Small intestine (tissue), 7 donors: ENCODE measurements around the gene CCDC102B. TPM values are rescaled to one million over a fixed set of nuclear protein-coding genes. Genes with fewer than 3 reads are reported as not detected.

ENCODE experiments used
- DNase-seq, 2 donors: peaks; one replicate each; pipeline versions ENCODE4 v3.0.0 to v3.0.0-alpha.2; 2013
- FAIRE-seq: peaks from 2 replicates; lab custom pipeline; 2012; peaks lifted over from hg19 to GRCh38; lab: Jason Lieb, UNC
- H3K27ac ChIP-seq, 3 donors: one replicate each; pipeline ENCODE4 v1.5.1; 2013; ENCODE audit warnings: low read length in 2 of 3, mild to moderate bottlenecking in 2 of 3, control low read depth in 1 of 3, inconsistent platforms in 1 of 3, low read depth in 1 of 3, moderate library complexity in 1 of 3
- H3K27me3 ChIP-seq, 3 donors: one replicate each; pipeline ENCODE4 v1.6.1; 2013; ENCODE audit warnings: low read length in 3 of 3, inconsistent platforms in 1 of 3; ENCODE audit not compliant: control insufficient read depth in 3 of 3, insufficient read depth in 3 of 3
- H3K36me3 ChIP-seq, 3 donors: one replicate each; pipeline ENCODE4 v1.6.1; 2013; ENCODE audit warnings: low read length in 3 of 3, inconsistent platforms in 1 of 3, low read depth in 1 of 3, mild to moderate bottlenecking in 1 of 3, moderate library complexity in 1 of 3; ENCODE audit not compliant: control insufficient read depth in 3 of 3, insufficient read depth in 2 of 3
- H3K4me1 ChIP-seq, 3 donors: one replicate each; pipeline ENCODE4 v1.6.1; 2013; ENCODE audit warnings: low read length in 2 of 3, inconsistent platforms in 1 of 3, low read depth in 1 of 3, mild to moderate bottlenecking in 1 of 3, moderate library complexity in 1 of 3; ENCODE audit not compliant: control insufficient read depth in 3 of 3, insufficient read depth in 2 of 3
- H3K4me3 ChIP-seq, 3 donors: one replicate each; pipeline ENCODE4 v1.5.1; 2013; ENCODE audit warnings: low read length in 3 of 3, control low read depth in 1 of 3, inconsistent platforms in 1 of 3, low read depth in 1 of 3, mild to moderate bottlenecking in 1 of 3, moderate library complexity in 1 of 3
- H3K9me3 ChIP-seq, 2 donors: one replicate each; pipeline ENCODE4 v1.6.1; 2013; ENCODE audit warnings: low read depth in 1 of 2, low read length in 1 of 2; ENCODE audit not compliant: control insufficient read depth in 2 of 2, insufficient read depth in 1 of 2
- WGBS, 3 donors: extraction: QIAGEN DNeasy Blood & Tissue Kit; methylation state at CpG; one replicate each; pipeline ENCODE4 v1.1.7; 2013; 5-methylcytosine and 5-hydroxymethylcytosine counted together
- polyA plus RNA-seq, 4 donors: library from polyadenylated mRNA; stranded (reverse) in 3 of 4; unstranded in 1 of 4; fragments of 200-250 nt in 3 of 4; fragments of 120-200 nt in 1 of 4; gene quantifications; one replicate each; pipeline versions ENCODE4 v1.2.1 to v1.2.3, GENCODE V29; 2013
- donor health status: healthy with polysubstance abuse.
- donor health status: control.
- donor health status: control.
- donor health status: Bipolar disorder and iron deficiency.
- donor health status: healthy.

Gene CCDC102B
- polyA plus RNA-seq, 4 donors = 0.45 to 5.7 (median 3.1) TPM

DNA sequence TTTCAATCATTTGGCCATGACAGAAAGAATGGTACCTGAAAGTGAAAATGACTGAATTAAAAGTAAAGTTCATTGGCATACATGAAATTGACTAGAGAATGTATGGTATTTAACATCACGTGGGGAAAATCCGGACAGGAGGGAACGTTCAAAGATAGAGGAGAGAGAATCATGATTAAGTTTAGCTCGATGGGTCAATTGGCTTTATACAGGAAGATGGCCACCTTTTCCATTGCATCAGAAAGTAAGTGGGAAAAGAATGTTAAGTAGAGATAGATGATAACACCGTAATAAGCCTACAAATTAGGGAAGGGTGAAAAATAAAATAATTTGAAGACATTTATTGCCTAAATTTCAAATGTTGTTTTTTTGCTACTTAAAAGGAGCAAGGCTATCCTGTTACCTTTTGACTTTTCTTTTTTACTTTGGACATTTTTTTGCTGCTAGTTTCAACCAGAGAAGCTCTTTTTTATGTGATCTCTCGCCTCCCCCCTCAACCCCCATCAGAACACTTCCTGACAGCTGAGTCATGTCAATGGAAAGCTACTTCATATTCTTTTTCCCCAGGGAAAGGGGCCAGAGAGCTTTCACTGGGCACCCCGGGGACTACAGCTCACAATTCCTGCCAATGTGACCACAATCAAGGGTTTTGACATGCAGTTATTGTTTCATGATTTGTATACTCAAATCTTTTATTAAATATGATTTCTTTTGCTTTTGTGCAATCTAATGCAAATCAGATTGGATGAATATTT lies 767 bp upstream of the CCDC102B start:
- 66 to 75% (median 69%) methylated on average over 7 of the region's 7 CpGs for WGBS, 3 donors
- no peaks in the 10 kb centered on the region for H3K4me1 ChIP-seq
- no peak overlapping the region for H3K27ac ChIP-seq
- no peak for FAIRE-seq
- no peak for DNase-seq
- H3K4me3 ChIP-seq = no peak overlapping the region
- no peaks in the 10 kb centered on the region for H3K9me3 ChIP-seq
- no peaks in the 10 kb centered on the region for H3K36me3 ChIP-seq
- H3K27me3 ChIP-seq = no peaks in the 10 kb centered on the region

DNA sequence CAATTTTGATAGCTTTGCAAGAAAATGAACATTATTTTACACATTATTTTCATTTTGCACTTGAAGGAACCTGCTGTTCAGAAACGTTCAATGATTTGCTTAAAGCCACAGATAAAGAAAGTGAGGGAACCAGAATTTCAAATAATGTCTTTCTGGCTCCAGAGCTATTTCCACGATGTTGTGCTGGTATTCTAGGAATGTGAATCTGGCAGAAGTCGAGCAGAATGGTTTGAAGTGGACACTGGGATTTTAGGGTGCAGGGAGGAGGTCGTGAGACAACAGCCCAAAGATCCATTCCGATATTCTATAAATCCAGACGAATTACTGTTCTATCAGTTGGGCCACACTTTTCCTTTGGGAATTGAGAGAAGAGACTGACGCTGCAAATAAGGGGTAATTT lies 2.2 kb downstream of the CCDC102B start:
- H3K9me3 ChIP-seq = no peaks in the 10 kb centered on the region
- H3K4me1 ChIP-seq = no peaks in the 10 kb centered on the region
- 48 to 57% (median 57%) methylated on average over 7 of the region's 7 CpGs for WGBS, 3 donors
- no peak overlapping the region for H3K27ac ChIP-seq
- no peaks in the 10 kb centered on the region for H3K27me3 ChIP-seq
- H3K36me3 ChIP-seq = no peaks in the 10 kb centered on the region
- DNase-seq (no peak), FAIRE-seq (no peak)
- no peak overlapping the region for H3K4me3 ChIP-seq

DNA sequence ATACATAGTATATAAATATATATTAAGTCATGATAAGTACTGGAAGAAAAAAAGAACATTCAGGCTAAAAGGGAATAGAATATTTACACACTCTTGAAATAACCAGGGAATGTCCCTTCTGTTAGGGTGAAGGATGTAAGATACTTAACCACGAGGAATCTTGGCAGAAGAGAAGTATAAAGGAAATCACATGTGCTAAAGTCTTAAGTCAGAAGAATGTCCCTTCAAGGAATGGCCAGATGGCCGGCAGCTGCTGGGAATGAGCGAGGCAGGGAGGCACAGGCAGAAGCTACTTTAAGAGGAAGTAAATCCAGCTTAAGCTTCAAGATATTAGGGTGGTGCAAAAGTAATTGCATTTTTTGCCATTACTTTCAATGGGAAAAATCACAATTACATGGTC lies 5.5 kb downstream of the CCDC102B start:
- 46 to 66% (median 65%) methylated on average over 3 of the region's 3 CpGs for WGBS, 3 donors
- Histone ChIP-seq H3K4me1 (no peaks in the 10 kb centered on the region), H3K27ac (no peak overlapping the region), H3K27me3 (no peaks in the 10 kb centered on the region), H3K4me3 (no peak overlapping the region), H3K9me3 (no peaks in the 10 kb centered on the region), H3K36me3 (no peaks in the 10 kb centered on the region)
- no peak for FAIRE-seq
- DNase-seq = peak in 1 of 2 donors; percentile 39

DNA sequence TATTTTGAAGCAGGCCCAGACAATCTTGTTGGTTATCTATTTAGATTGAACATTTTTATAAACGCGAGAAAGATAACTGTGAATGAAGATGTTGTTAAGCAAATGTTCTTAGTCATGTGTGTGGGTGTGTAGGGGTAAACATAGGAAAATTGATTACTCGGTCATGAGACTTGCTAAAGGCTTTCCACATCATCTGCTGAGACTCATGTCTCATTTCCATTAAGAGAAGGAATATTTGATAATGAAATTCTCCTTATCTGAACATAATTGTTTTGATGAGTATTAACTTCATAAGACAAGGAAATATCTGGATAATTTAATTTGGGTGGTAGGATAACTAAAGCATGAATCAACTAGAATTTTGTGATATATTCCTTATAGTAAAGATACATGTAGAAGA lies 19.7 kb downstream of the CCDC102B start:
- DNase-seq (no peak), FAIRE-seq (no peak)
- Histone ChIP-seq H3K4me1 (no peaks in the 10 kb centered on the region), H3K4me3 (no peak overlapping the region), H3K9me3 (no peaks in the 10 kb centered on the region), H3K36me3 (no peaks in the 10 kb centered on the region), H3K27me3 (no peaks in the 10 kb centered on the region), H3K27ac (no peak overlapping the region)
- 24 to 41% (median 38%) methylated on average over 3 of the region's 3 CpGs for whole genome bisulfite sequencing, 3 donors

DNA sequence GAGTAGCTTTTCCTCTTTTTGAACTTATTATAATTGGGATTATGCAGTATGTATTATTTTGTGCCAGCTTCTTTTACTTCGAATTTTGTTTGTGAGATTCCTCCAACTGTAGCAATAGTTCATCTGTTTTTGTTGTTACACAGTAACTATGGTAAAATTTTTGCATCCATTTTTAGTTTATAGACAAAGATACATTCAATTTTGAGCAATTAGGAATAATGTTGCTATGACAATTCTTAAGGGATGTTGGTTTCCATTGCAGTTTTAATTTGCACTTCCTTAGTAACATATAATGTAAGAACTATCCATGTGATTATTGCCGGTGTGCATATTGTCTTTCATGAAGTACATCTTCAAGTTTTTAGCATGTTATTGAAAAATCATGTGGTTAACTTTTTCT lies 20.7 kb downstream of the CCDC102B start:
- no peak for FAIRE-seq
- no peaks in the 10 kb centered on the region for H3K4me1 ChIP-seq
- no peak for DNase-seq
- H3K4me3 ChIP-seq = no peak overlapping the region
- no peaks in the 10 kb centered on the region for H3K9me3 ChIP-seq
- H3K36me3 ChIP-seq = no peaks in the 10 kb centered on the region
- 57 to 70% (median 68%) methylated on average over 2 of the region's 2 CpGs for WGBS, 3 donors
- no peaks in the 10 kb centered on the region for H3K27me3 ChIP-seq
- no peak overlapping the region for H3K27ac ChIP-seq

DNA sequence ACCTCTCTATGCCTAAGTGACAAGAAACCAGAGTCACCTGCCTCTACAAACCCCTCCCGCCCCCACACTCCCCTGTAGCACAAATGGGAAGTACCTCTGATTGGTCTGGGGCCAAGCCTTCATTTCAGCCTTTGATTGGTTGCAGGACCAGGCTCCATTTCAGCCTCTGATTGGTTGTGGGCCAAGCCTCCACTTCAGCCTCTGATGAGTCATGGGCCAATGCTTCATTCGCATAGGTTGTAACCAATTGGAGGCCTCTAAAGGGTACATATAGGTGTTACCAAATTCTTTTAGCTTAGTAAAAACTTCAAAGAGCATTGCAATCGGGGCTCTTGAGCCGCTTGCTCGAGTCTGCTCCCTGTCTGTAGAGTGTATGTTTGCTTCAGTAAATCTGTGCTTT lies 25.0 kb downstream of the CCDC102B start:
- no peaks in the 10 kb centered on the region for H3K9me3 ChIP-seq
- DNase-seq (no peak), FAIRE-seq (no peak)
- no peaks in the 10 kb centered on the region for H3K4me1 ChIP-seq
- H3K27me3 ChIP-seq = no peaks in the 10 kb centered on the region
- H3K36me3 ChIP-seq = no peaks in the 10 kb centered on the region
- no peak overlapping the region for H3K4me3 ChIP-seq
- 86 to 91% (median 86%) methylated on average over 5 of the region's 5 CpGs for WGBS, 3 donors
- no peak overlapping the region for H3K27ac ChIP-seq

DNA sequence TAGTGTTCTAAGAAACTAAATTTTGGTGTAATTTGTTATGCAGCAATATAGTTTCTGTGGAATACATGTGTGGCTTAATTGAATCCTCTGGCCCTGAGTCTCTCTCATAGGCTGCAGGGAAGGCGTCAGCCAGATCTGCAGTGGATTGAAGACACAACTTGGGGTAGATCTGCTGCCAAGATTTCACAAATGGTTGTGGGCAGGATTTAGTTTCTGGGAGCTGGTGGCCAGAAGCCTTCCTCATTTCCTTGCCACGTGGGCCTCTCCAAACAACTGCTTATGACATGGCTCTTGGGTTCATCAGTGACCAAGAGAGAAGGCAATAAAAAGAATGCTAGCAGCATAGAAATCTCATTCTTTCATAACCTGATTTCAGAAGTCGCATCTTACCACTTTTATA lies 28.2 kb downstream of the CCDC102B start:
- H3K4me3 ChIP-seq = no peak overlapping the region
- WGBS, 3 donors = 67 to 73% (median 68%) methylated on average over 3 of the region's 3 CpGs
- no peak for FAIRE-seq
- no peaks in the 10 kb centered on the region for H3K27me3 ChIP-seq
- H3K4me1 ChIP-seq = no peaks in the 10 kb centered on the region
- no peak overlapping the region for H3K27ac ChIP-seq
- DNase-seq = no peak
- no peaks in the 10 kb centered on the region for H3K9me3 ChIP-seq
- no peaks in the 10 kb centered on the region for H3K36me3 ChIP-seq

DNA sequence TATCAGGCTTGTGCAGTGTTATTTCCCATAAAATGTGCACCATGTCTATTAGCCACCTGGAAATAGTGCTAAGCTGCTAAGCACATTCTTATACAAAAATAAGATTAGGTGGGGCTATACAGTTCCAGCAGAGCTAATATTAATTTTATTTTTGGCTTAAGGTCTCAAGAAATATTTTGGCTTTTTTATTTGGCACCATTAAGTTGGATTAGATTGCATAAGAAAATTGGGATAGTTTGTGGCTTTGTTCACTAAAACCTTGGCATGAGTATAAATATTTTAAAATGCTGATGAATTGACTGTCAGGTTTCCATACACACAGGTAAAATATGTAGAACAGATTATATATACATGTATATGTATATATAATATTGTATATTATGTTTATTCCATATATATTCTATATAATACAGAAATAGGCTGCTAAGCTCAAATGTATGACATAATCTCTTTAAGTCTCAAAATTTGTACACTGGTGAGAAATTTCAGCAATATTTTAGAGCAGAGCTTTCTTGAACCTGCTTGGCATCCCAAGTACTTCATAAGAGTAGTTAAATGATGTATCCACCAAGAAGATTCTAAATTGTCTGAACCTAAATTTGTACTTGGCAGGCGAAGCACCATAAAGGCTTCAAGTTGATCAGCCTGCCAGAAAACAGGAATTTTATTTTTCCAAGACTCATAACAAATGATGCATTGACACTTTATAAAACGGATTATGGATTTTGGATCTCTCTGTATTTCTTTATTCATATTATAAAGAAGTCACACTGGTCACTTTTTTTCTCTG lies 32.6 kb downstream of the CCDC102B start:
- Histone ChIP-seq H3K36me3 (no peaks in the 10 kb centered on the region), H3K9me3 (no peaks in the 10 kb centered on the region), H3K27ac (no peak overlapping the region), H3K4me1 (no peaks in the 10 kb centered on the region), H3K27me3 (no peaks in the 10 kb centered on the region), H3K4me3 (no peak overlapping the region)
- DNase-seq = no peak
- no peak for FAIRE-seq
- WGBS, 3 donors = 63 to 73% (median 64%) methylated on average over 2 of the region's 2 CpGs
